Mesothelial cell of epicardium (in vitro differentiated cells): ENCODE measurements around the gene RARRES1. TPM values are rescaled to one million over a fixed set of nuclear protein-coding genes. Genes with fewer than 3 reads are reported as not detected.

Experiments used
- DNase-seq, 2 experiments: peaks; one replicate each; pipeline ENCODE4 v3.0.0; 2021; ENCODE audit warnings: low spot score in 2 of 2; ENCODE audit not compliant: unreplicated experiment in 2 of 2
- H3K27ac Mint-ChIP-seq: 2 replicates; pipeline ENCODE4 v1.8.0; 2021; ENCODE audit warnings: mixed read lengths
- H3K27me3 Mint-ChIP-seq: 2 replicates; pipeline ENCODE4 v1.8.0; 2021; ENCODE audit warnings: low read depth, mixed read lengths
- H3K36me3 Mint-ChIP-seq: 2 replicates; pipeline ENCODE4 v1.8.0; 2021; ENCODE audit warnings: mixed read lengths
- H3K4me1 Mint-ChIP-seq: 2 replicates; pipeline ENCODE4 v1.8.0; 2021; ENCODE audit warnings: mixed read lengths
- H3K4me3 Mint-ChIP-seq: 2 replicates; pipeline ENCODE4 v1.8.0; 2021; ENCODE audit warnings: mild to moderate bottlenecking, moderate library complexity, mixed read lengths
- H3K9me3 Mint-ChIP-seq: 2 replicates; pipeline ENCODE4 v1.8.0; 2021; ENCODE audit warnings: mixed read lengths
- total RNA-seq: library from RNA; stranded (reverse); gene quantifications from 3 replicates; pipeline ENCODE4 v1.2.1, GENCODE V29; 2021
- TF ChIP-seq, protein P1 (sequence below): fragments of 200-600 bp; sonication (generic); IDR thresholded peaks from one replicate; pipeline ENCODE4 v1.5.0; 2021; ENCODE audit warnings: antibody characterized with exemption; ENCODE audit not compliant: unreplicated experiment

The RARRES1 gene
- total RNA-seq, 1 donor from 2014 or later: 53.0 TPM

DNA sequence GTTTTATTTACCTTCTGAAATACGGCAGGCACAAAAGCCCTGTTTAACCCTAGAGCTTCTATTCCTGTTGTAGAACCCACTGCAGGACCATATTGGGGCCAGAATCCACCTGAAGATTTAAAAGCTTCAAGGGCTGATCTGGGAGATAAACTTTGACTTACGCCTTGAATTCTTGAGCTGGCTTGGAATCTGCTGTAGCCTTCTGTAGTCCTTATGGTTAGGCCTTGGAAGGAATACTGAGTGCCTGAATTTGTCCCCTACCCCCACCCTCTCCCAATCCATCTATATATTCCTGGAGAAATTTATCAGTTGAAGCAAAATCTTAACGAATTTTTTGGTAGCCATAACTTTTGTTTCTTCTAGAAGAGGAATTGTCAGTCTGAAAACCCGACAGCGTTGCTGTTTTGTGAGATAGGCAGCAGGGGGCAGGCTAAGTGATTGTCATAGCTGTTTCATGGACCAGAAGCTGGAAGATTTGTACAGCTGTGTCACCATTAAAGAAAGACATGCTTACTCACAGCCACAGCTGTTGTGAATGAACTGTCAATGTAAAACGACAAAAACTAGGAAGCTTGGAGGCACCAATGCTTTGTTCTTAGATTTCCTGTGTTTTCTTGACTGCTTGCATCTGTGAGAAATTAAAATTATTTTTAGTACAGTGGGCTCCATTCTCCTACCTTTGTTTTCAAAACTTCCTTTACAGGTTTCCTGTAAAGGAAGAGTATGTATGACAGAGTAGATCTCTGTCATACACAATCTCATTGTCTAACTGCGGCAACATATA lies 72.6 kb downstream of the RARRES1 start:
- TF ChIP-seq, protein P1, sequence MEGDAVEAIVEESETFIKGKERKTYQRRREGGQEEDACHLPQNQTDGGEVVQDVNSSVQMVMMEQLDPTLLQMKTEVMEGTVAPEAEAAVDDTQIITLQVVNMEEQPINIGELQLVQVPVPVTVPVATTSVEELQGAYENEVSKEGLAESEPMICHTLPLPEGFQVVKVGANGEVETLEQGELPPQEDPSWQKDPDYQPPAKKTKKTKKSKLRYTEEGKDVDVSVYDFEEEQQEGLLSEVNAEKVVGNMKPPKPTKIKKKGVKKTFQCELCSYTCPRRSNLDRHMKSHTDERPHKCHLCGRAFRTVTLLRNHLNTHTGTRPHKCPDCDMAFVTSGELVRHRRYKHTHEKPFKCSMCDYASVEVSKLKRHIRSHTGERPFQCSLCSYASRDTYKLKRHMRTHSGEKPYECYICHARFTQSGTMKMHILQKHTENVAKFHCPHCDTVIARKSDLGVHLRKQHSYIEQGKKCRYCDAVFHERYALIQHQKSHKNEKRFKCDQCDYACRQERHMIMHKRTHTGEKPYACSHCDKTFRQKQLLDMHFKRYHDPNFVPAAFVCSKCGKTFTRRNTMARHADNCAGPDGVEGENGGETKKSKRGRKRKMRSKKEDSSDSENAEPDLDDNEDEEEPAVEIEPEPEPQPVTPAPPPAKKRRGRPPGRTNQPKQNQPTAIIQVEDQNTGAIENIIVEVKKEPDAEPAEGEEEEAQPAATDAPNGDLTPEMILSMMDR: peak; percentile 55
- no peak overlapping the region for H3K27ac Mint-ChIP-seq
- no peaks in the 10 kb centered on the region for H3K9me3 Mint-ChIP-seq
- no peaks in the 10 kb centered on the region for H3K4me1 Mint-ChIP-seq
- H3K27me3 Mint-ChIP-seq: no peaks in the 10 kb centered on the region
- peaks cover 20% of the 10 kb centered on the region for H3K36me3 Mint-ChIP-seq
- peak in 1 of 2 experiments; percentile 44 for DNase-seq
- H3K4me3 Mint-ChIP-seq: no peak overlapping the region

DNA sequence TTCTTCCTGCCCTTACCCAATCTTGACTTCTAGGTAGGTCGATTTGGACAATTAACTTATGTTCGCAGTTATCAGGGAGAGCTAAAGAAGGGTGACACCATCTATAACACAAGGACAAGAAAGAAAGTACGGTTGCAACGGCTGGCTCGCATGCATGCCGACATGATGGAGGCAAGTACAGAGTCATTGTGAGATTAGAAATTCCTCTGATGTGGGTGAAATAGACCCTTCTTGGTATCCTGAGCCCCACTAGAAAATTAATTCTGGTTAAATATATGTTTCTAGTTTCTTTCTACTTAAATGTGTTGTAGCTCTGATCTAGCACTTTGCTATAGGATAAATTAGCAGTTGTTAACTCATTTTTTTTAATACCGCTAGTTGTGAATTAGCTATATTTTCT lies 73.4 kb downstream of the RARRES1 start:
- H3K4me1 Mint-ChIP-seq: no peaks in the 10 kb centered on the region
- H3K36me3 Mint-ChIP-seq: peaks cover 16% of the 10 kb centered on the region
- DNase-seq: no peak
- TF ChIP-seq, protein P1: no peak
- H3K27me3 Mint-ChIP-seq: no peaks in the 10 kb centered on the region
- H3K9me3 Mint-ChIP-seq: no peaks in the 10 kb centered on the region
- H3K27ac Mint-ChIP-seq: peak overlapping the region; percentile 60
- H3K4me3 Mint-ChIP-seq: no peak overlapping the region

DNA sequence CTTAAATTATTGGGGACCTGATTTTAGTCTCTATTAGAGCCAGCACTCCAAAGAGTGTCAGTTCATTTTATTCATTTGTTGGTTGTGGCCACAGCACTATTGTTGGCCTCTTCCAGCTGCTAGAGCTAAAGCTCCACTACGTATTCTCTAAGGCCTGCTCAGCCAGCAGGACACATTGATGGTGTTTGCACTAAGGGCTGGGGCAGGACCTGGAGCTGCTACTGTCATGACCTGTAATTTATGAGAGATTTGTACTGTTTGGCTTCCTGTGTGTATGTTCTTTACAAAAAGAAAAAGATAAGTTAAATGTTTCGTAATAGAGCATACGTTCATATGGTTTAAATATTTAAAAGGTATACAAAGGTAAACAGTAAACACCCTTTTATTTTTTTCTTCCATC lies 79.8 kb downstream of the RARRES1 start:
- Mint-ChIP-seq H3K27ac (no peak overlapping the region), H3K36me3 (peaks cover 22% of the 10 kb centered on the region)
- no peak for DNase-seq

DNA sequence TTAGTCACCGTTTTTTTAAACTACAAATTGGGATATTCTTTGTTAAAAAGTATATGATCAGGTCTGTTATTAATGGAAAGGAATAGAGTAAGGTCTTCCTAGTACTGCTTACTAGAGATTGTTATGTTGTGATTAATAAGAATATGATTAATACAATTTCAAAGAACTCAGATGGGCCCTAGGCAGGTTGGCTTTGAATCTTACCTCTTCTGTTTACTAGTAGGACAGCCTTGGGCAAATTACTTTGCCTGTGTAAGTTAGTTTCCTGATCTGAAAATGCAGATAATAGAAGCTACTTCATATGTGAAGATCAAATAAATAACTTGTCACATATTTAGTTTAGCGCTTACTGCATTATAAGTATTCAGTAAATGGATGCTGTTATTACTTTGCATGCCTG lies 81.1 kb downstream of the RARRES1 start:
- H3K9me3 Mint-ChIP-seq: no peaks in the 10 kb centered on the region
- DNase-seq: no peak
- H3K36me3 Mint-ChIP-seq: peaks cover 17% of the 10 kb centered on the region
- TF ChIP-seq, protein P1: no peak
- no peaks in the 10 kb centered on the region for H3K27me3 Mint-ChIP-seq
- no peak overlapping the region for H3K4me3 Mint-ChIP-seq
- no peaks in the 10 kb centered on the region for H3K4me1 Mint-ChIP-seq
- no peak overlapping the region for H3K27ac Mint-ChIP-seq

More for the DNA sequence above, 79.8 kb downstream of the RARRES1 start:
- H3K9me3 Mint-ChIP-seq: no peaks in the 10 kb centered on the region
- TF ChIP-seq, protein P1: no peak
- H3K27me3 Mint-ChIP-seq: no peaks in the 10 kb centered on the region
- H3K4me1 Mint-ChIP-seq: no peaks in the 10 kb centered on the region
- H3K4me3 Mint-ChIP-seq: no peak overlapping the region

DNA sequence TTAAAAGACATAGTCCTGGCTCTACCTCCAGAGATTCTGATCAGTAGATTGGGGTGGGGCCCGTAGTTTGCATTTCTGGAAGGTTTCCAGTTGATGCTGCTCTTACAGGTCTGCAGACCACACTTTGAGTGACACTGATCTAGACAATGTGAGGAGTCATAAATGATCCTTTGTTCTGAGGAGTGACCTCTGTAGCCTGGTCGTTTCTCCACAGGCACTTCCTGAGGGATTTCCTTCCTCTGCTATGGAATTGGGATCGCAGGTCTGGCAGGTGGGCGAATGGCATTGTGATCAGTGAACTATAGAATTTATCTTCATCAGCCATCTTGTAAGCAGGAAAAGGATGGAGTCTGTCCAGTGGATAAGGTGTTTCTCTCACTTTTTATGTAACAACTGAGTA lies 82.5 kb downstream of the RARRES1 start:
- H3K27me3 Mint-ChIP-seq: no peaks in the 10 kb centered on the region
- TF ChIP-seq, protein P1: no peak
- H3K4me3 Mint-ChIP-seq: no peak overlapping the region
- H3K27ac Mint-ChIP-seq: no peak overlapping the region
- no peak for DNase-seq
- peaks cover 6% of the 10 kb centered on the region for H3K4me1 Mint-ChIP-seq
- H3K9me3 Mint-ChIP-seq: no peaks in the 10 kb centered on the region
- peaks cover 12% of the 10 kb centered on the region for H3K36me3 Mint-ChIP-seq

Other genes with a start within 250 kb of the RARRES1 start
- 10.3 to 14.0 TPM (median 12.2 TPM) in 3 replicates for gene MLF1, start 161.3 kb downstream of the RARRES1 start, total RNA-seq
- 36.6 to 40.0 TPM (median 37.2 TPM) in 3 replicates for gene GFM1, start 87.9 kb downstream of the RARRES1 start, total RNA-seq
- gene LXN, start 59.8 kb downstream of the RARRES1 start, total RNA-seq: 42.6 to 46.7 TPM (median 46.7 TPM) in 3 replicates
- 30.9 to 32.2 TPM (median 31.5 TPM) in 3 replicates for gene MFSD1, start 69.6 kb upstream of the RARRES1 start, total RNA-seq